HEK293 (cell line): ENCODE measurements around the gene ETV6.

Source experiments
- SCRT2 ChIP-seq: fragments of 450-650 bp; formaldehyde crosslinking; IDR thresholded peaks from 2 replicates; pipeline ENCODE4 v1.5.1; 2016; ENCODE audit warnings: missing biosample characterization, missing genetic modification characterization
- ZNF311 ChIP-seq: fragments of 450-650 bp; formaldehyde crosslinking; IDR thresholded peaks from 2 replicates; pipeline ENCODE4 v1.5.1; 2017; ENCODE audit warnings: missing biosample characterization, missing genetic modification characterization, borderline replicate concordance
- TF ChIP-seq, protein P1 (sequence below): fragments of 450-650 bp; formaldehyde crosslinking; IDR thresholded peaks from 2 replicates; pipeline ENCODE4 v1.5.1; 2016; ENCODE audit warnings: missing biosample characterization, missing genetic modification characterization

- TF ChIP-seq SCRT2 (tag by site-specific recombination) (no peak), ZNF311 (no peak)
- TF ChIP-seq, protein P1, sequence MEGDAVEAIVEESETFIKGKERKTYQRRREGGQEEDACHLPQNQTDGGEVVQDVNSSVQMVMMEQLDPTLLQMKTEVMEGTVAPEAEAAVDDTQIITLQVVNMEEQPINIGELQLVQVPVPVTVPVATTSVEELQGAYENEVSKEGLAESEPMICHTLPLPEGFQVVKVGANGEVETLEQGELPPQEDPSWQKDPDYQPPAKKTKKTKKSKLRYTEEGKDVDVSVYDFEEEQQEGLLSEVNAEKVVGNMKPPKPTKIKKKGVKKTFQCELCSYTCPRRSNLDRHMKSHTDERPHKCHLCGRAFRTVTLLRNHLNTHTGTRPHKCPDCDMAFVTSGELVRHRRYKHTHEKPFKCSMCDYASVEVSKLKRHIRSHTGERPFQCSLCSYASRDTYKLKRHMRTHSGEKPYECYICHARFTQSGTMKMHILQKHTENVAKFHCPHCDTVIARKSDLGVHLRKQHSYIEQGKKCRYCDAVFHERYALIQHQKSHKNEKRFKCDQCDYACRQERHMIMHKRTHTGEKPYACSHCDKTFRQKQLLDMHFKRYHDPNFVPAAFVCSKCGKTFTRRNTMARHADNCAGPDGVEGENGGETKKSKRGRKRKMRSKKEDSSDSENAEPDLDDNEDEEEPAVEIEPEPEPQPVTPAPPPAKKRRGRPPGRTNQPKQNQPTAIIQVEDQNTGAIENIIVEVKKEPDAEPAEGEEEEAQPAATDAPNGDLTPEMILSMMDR = no peak
These were observed 11.2 kb downstream of the ETV6 start for GRCh38 chr12:11660624-11661023.
